ENCODE measurements around the gene MTMR2.

DNA sequence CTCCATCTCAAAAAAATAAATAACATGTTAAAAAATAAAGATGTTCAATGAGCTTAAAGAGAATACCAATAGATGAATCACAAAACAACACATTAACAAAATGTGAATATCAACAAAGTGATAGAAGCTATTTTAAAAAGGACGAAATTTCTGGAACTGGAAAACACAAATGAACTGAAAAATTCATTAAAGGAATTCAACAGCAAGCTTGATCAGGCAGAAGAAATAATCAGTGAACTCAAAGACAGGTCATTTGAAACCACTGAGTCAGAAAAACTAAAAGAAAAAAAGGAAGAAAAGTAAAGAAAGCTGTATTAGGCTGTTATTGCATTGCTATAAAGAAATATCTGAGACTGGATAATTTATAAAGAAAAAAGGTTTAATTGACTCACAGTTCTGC, 7.0 kb upstream of the MTMR2 start:
- TF ChIP-seq CTCF (IDR thresholded peaks at IDR 0.05) (no peak), POLR2AphosphoS5 (IDR thresholded peaks at IDR 0.05) (no peak)

Data from transverse colon (tissue), 4 donors.